ENCODE measurements around the gene PSMD6. TPM values are rescaled to one million over a fixed set of nuclear protein-coding genes. Genes with fewer than 3 reads are reported as not detected.

The PSMD6 gene
- total and polyA plus RNA-seq, 3 experiments from 2014 or later = 117 to 136 (median 134) TPM

DNA sequence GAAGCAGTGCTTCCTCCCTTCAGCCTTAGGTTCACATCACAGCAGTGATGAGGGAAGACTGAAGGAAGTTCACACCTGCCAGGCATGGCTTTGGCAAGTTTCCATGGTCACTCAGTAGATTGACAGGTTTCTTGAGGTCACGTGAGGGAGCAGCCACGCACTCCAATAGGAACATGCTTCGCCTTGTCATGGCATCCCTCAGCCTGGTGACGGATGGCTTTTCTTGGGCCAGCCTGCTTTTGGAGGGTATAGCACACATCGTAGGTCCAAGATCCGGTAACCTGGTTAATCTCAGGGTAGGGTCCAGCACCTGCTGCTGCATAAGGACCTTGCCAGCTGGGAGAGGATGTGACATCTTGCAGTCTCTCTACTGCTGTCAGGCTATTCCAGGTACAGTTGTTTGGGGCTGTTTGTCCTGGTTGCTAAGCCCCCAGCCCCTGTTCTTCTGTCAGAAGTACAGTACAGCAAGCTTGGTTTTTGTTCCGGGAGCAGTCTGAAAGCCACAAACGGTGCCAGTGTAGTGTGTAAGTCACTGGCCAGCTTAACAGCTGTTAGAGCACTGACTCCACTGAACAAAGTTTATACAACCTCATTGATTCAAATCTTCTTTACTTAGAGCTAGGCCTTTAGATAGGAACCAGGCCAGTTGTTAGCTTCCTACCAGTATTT, 42.3 kb downstream of the PSMD6 start:
- H3K9me3 Mint-ChIP-seq = no peaks in the 10 kb centered on the region
- H3K36me3 ChIP-seq (ENCODE audit: insufficient read depth, low read length) = peaks cover 48% of the 10 kb centered on the region
- peak overlapping the region in 5 of 7 donors; percentile 9 to 82 (median 47) for H3K4me3 Mint-ChIP-seq
- no peaks in the 10 kb centered on the region for H3K27me3 Mint-ChIP-seq
- H3K4me1 ChIP-seq (ENCODE audit: insufficient read depth, low read length) = peaks cover 68% of the 10 kb centered on the region
- peaks cover 82 to 96% (median 91%) of the 10 kb centered on the region in 3 donors for H3K4me1 Mint-ChIP-seq
- peak overlapping the region; percentile 78 to 95 (median 90) for H3K27ac Mint-ChIP-seq
- no peaks in the 10 kb centered on the region for H3K9me3 ChIP-seq (ENCODE audit: low read length)
- H3K27me3 ChIP-seq (ENCODE audit: insufficient read depth, low read length, poor library complexity, severe bottlenecking) = no peaks in the 10 kb centered on the region
- H3K36me3 Mint-ChIP-seq = peaks cover 6 to 68% (median 30%) of the 10 kb centered on the region in 3 donors
- DNase-seq = no peak
- H3K27ac ChIP-seq (ENCODE audit: low read depth, low read length) = no peak overlapping the region
- no peak overlapping the region for H3K4me3 ChIP-seq (ENCODE audit: low read length)
- CTCF ChIA-PET = interaction anchor here (1.1 to 9.9 kb wide), 4 partner anchors 9 to 42 kb away, joined by 3 to 124 read pairs (median 60); partner anchors contain the start of gene PSMD6
- POLR2A ChIA-PET = interaction anchor here (0.6 to 4.5 kb wide), 2 partner anchors 13 to 19 kb away, joined by 3 to 34 read pairs; no protein-coding TSS in a partner anchor

DNA sequence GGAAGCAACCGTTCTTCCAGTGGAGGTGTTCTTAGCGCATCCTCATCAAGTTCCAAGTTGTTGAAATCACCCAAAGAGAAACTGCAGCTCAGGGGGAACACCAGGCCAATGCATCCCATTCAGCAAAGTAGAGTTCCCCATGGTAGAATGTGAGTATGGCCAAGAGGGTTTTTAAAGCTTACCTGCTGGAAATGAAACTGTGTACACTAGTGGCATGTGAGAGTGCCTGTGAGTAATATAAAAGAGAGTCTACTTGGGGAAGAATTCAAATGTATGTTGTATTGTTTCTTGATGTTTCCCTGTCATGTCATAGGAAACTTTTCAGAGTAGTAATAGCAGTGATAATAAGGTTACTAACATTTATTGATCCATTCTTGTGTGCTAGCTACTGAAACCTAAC, 43.3 kb downstream of the PSMD6 start:
- H3K27ac ChIP-seq (ENCODE audit: low read depth, low read length) = peak overlapping the region; percentile 28
- peaks cover 38% of the 10 kb centered on the region for H3K36me3 ChIP-seq (ENCODE audit: insufficient read depth, low read length)
- H3K36me3 Mint-ChIP-seq = peaks cover 6 to 64% (median 24%) of the 10 kb centered on the region in 3 donors
- POLR2A ChIA-PET = interaction anchor here (0.7 to 4.5 kb wide), 3 partner anchors 12 to 68 kb away, joined by 3 to 34 read pairs (median 6); partner anchors contain the start of gene SCAANT1
- H3K9me3 ChIP-seq (ENCODE audit: low read length) = no peaks in the 10 kb centered on the region
- H3K27me3 ChIP-seq (ENCODE audit: insufficient read depth, low read length, poor library complexity, severe bottlenecking) = no peaks in the 10 kb centered on the region
- H3K4me1 ChIP-seq (ENCODE audit: insufficient read depth, low read length) = peaks cover 76% of the 10 kb centered on the region
- peak overlapping the region; percentile 49 for H3K4me3 ChIP-seq (ENCODE audit: low read length)
- CTCF ChIA-PET = interaction anchor here (7.3 to 9.9 kb wide), 2 partner anchors 13 to 15 kb away, joined by 112 to 124 read pairs; no protein-coding TSS in a partner anchor
- peaks cover 82 to 96% (median 92%) of the 10 kb centered on the region in 3 donors for H3K4me1 Mint-ChIP-seq
- H3K27ac Mint-ChIP-seq = peak overlapping the region; percentile 78 to 95 (median 90)
- peaks cover 0 to 2% of the 10 kb centered on the region in 2 donors for H3K27me3 Mint-ChIP-seq
- no peaks in the 10 kb centered on the region for H3K9me3 Mint-ChIP-seq
- DNase-seq = no peak
- peak overlapping the region; percentile 77 to 87 (median 81) for H3K4me3 Mint-ChIP-seq

DNA sequence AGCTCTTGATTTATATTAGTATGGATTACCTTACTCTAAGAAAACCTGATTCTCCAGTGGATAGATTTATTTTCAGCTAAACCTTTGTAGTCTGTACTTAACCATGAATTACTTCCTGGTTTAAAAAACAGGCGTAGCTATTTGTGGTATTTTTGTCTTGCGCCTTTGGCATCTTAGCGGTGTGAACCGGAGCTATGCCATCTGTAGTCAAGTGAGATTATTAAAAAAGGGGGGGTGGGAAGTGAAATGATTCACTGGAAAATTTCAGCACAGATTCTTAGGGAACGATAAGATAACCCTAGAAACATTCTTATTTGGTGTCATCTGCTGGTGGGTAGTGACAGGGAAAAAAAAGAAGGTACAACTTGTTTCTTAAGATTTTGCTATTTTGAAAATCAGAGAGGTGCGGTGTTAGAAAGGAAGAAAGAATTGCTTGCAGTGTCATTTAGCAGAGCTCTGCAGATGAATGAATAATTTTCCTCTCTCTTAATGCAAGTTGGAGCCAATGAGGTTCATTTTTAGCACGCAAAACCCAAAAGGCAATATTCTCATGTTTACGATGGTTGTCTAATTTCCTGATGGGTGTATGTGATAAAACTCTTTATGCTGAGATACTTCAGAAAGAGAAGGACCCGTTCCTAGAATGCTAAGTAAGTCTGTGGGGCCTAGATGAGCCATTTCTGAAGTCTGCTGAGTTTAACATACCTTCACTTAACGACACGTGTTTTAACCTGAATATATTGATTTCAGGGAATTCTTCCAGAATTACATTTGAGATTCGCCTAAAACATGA, 44.0 kb downstream of the PSMD6 start:
- peak overlapping the region; percentile 78 to 95 (median 90) for H3K27ac Mint-ChIP-seq
- no peaks in the 10 kb centered on the region for H3K27me3 ChIP-seq (ENCODE audit: insufficient read depth, low read length, poor library complexity, severe bottlenecking)
- POLR2A ChIA-PET = interaction anchor here (0.6 to 4.5 kb wide), 7 partner anchors 11 to 67 kb away, joined by 3 to 34 read pairs (median 3); partner anchors contain the start of gene SCAANT1
- DNase-seq = peak; percentile 20 to 69 (median 60)
- peak overlapping the region; percentile 28 for H3K27ac ChIP-seq (ENCODE audit: low read depth, low read length)
- H3K9me3 Mint-ChIP-seq = no peaks in the 10 kb centered on the region
- CTCF ChIA-PET = interaction anchor here (0.6 to 9.9 kb wide), 7 partner anchors 13 to 51 kb away, joined by 3 to 124 read pairs (median 5); partner anchors contain the start of gene PSMD6
- H3K9me3 ChIP-seq (ENCODE audit: low read length) = no peaks in the 10 kb centered on the region
- H3K4me3 ChIP-seq (ENCODE audit: low read length) = peak overlapping the region; percentile 49
- H3K4me1 ChIP-seq (ENCODE audit: insufficient read depth, low read length) = peaks cover 83% of the 10 kb centered on the region
- H3K36me3 ChIP-seq (ENCODE audit: insufficient read depth, low read length) = peaks cover 31% of the 10 kb centered on the region
- peaks cover under 1 to 64% (median 18%) of the 10 kb centered on the region in 3 donors for H3K36me3 Mint-ChIP-seq
- peak overlapping the region; percentile 77 to 87 (median 81) for H3K4me3 Mint-ChIP-seq
- peaks cover 0 to 2% of the 10 kb centered on the region in 2 donors for H3K27me3 Mint-ChIP-seq
- peaks cover 85 to 96% (median 94%) of the 10 kb centered on the region in 3 donors for H3K4me1 Mint-ChIP-seq

DNA sequence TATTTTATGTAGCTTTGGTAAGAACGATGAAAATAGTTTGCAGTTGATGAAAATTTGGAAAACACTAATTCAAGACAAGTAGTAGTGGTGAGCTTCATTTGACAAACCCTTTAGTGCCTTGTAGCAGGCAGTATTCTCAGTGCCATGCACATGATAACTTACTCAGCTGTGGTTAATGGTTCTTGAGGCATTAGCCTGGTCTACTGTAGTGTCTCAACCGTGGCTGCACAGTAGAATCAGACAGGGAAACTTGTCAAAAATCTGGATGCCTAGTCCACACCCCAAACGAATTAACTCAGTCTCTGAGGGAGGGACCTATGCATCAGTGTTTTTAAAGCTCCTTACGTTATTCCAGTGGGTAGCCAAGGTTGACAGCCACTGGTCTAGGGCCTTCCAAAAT, 45.4 kb downstream of the PSMD6 start:
- peaks cover 0 to 2% of the 10 kb centered on the region in 2 donors for H3K27me3 Mint-ChIP-seq
- H3K4me1 ChIP-seq (ENCODE audit: insufficient read depth, low read length) = peaks cover 93% of the 10 kb centered on the region
- peak overlapping the region in 6 of 7 donors; percentile 48 to 82 (median 76) for H3K4me3 Mint-ChIP-seq

DNA sequence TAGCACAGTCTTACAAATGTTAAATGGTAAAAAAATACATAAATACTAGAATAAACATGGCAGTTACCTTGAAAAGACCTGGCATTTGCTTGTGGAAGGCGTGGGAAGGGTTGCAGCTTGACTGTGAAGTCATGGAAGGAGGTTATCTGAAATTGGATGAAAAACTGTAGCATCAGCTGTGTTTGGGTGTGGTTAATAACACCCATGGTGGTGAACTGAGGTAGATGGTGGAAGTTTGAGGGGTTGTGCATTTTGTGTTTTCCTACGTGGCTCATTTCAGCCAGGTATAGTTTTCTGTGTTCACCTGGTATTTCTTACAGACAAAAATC, 46.5 kb downstream of the PSMD6 start:
- ChIA-PET POLR2A (no interaction called here), CTCF (interaction anchor here (3.7 to 9.9 kb wide), 3 partner anchors 12 to 46 kb away, joined by 22 to 124 read pairs (median 112); partner anchors contain the start of gene PSMD6)
- Mint-ChIP-seq H3K9me3 (no peaks in the 10 kb centered on the region), H3K27me3 (peaks cover 0 to 2% of the 10 kb centered on the region in 2 donors), H3K4me1 (peaks cover 94 to 100% (median 100%) of the 10 kb centered on the region in 3 donors), H3K36me3 (peaks cover 0 to 66% (median 12%) of the 10 kb centered on the region in 3 donors), H3K4me3 (peak overlapping the region in 6 of 7 donors; percentile 4 to 81 (median 56)), H3K27ac (peak overlapping the region; percentile 58 to 95 (median 85))
- no peaks in the 10 kb centered on the region for H3K9me3 ChIP-seq (ENCODE audit: low read length)
- peaks cover 27% of the 10 kb centered on the region for H3K36me3 ChIP-seq (ENCODE audit: insufficient read depth, low read length)
- no peaks in the 10 kb centered on the region for H3K27me3 ChIP-seq (ENCODE audit: insufficient read depth, low read length, poor library complexity, severe bottlenecking)
- no peak overlapping the region for H3K4me3 ChIP-seq (ENCODE audit: low read length)
- H3K4me1 ChIP-seq (ENCODE audit: insufficient read depth, low read length) = peaks cover 93% of the 10 kb centered on the region
- H3K27ac ChIP-seq (ENCODE audit: low read depth, low read length) = no peak overlapping the region
- DNase-seq = no peak

More for the DNA sequence above, 45.4 kb downstream of the PSMD6 start:
- Histone ChIP-seq H3K27ac (ENCODE audit: low read depth, low read length) (no peak overlapping the region), H3K27me3 (ENCODE audit: insufficient read depth, low read length, poor library complexity, severe bottlenecking) (no peaks in the 10 kb centered on the region), H3K9me3 (ENCODE audit: low read length) (no peaks in the 10 kb centered on the region), H3K36me3 (ENCODE audit: insufficient read depth, low read length) (peaks cover 33% of the 10 kb centered on the region), H3K4me3 (ENCODE audit: low read length) (peak overlapping the region; percentile 18)
- POLR2A ChIA-PET = interaction anchor here (2.4 to 4.5 kb wide), 2 partner anchors 10 to 66 kb away, joined by 6 to 34 read pairs; partner anchors contain the start of gene SCAANT1
- no peak for DNase-seq
- CTCF ChIA-PET = interaction anchor here (1.5 to 9.9 kb wide), 6 partner anchors 13 to 45 kb away, joined by 3 to 124 read pairs (median 14); partner anchors contain the start of gene PSMD6
- peaks cover 0 to 69% (median 17%) of the 10 kb centered on the region in 3 donors for H3K36me3 Mint-ChIP-seq
- H3K9me3 Mint-ChIP-seq = no peaks in the 10 kb centered on the region
- peaks cover 93 to 100% (median 100%) of the 10 kb centered on the region in 3 donors for H3K4me1 Mint-ChIP-seq
- H3K27ac Mint-ChIP-seq = peak overlapping the region; percentile 58 to 95 (median 86)

DNA sequence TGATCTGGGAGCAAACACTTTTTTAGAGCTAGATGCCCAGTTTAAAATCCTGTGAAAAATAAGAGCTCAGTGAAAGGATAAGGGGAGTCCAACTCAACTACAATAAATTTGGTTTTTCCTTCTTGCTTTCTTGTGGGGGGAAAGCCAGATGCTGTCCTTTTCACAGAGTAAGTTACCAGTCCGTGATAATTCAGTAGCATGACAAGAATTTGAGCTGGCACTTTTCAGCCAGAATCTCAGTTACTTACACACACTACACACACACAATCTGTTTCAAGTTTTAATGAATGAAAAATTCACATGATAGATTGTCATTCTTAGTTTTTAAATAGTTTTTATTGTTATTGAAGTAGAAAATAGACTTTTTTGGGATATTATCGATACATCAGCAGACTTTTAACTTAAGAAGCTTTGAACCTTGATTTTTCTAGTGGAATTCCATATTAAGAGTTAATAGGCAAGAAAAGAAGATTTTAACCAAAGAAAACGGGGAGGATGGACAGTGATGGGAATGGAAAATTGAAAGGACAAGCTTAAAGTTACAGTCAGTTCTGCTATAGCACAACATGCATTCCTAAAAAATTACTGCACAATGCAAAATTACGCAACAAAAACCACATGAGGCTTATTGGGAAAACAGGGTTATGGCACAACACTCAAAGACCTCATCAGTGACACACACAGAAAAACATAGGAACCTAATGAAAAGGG, 47.0 kb downstream of the PSMD6 start:
- no peak for DNase-seq
- Mint-ChIP-seq H3K36me3 (peaks cover 0 to 62% (median 12%) of the 10 kb centered on the region in 3 donors), H3K27me3 (peaks cover 0 to 2% of the 10 kb centered on the region in 2 donors), H3K9me3 (no peaks in the 10 kb centered on the region), H3K27ac (peak overlapping the region; percentile 78 to 95 (median 88)), H3K4me1 (peaks cover 92 to 100% (median 100%) of the 10 kb centered on the region in 3 donors), H3K4me3 (peak overlapping the region; percentile 32 to 81 (median 64))
- no peaks in the 10 kb centered on the region for H3K9me3 ChIP-seq (ENCODE audit: low read length)
- ChIA-PET CTCF (interaction anchor here (3.7 to 9.9 kb wide), 3 partner anchors 11 to 47 kb away, joined by 22 to 124 read pairs (median 112); partner anchors contain the start of gene PSMD6), POLR2A (no interaction called here)
- peaks cover 92% of the 10 kb centered on the region for H3K4me1 ChIP-seq (ENCODE audit: insufficient read depth, low read length)
- no peak overlapping the region for H3K27ac ChIP-seq (ENCODE audit: low read depth, low read length)
- H3K27me3 ChIP-seq (ENCODE audit: insufficient read depth, low read length, poor library complexity, severe bottlenecking) = no peaks in the 10 kb centered on the region
- peaks cover 22% of the 10 kb centered on the region for H3K36me3 ChIP-seq (ENCODE audit: insufficient read depth, low read length)
- H3K4me3 ChIP-seq (ENCODE audit: low read length) = no peak overlapping the region

DNA sequence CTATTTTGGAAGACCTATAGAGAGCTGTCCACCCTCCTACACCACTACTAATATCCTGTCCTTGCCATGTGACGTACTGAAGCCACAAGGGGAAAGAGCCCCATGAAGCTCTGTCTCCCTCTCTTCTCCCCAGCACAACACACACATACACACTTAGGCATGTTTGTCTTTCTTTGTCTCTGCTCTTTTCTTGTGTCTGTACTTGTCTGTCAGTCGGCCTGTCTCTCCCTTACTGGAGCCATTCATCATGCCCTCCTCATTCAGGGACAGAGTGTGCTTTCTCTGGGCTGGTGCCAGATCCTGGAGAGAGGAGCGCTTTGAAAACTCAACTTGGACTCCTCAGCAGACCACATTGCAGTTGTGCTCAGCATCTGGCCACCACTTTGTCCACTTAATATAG, 47.6 kb downstream of the PSMD6 start:
- Mint-ChIP-seq H3K27ac (peak overlapping the region; percentile 68 to 95 (median 80)), H3K36me3 (peaks cover 0 to 58% (median 11%) of the 10 kb centered on the region in 3 donors), H3K4me3 (peak overlapping the region; percentile 32 to 74 (median 49)), H3K27me3 (peaks cover 0 to 2% of the 10 kb centered on the region in 2 donors), H3K4me1 (peaks cover 92 to 100% (median 100%) of the 10 kb centered on the region in 3 donors), H3K9me3 (no peaks in the 10 kb centered on the region)
- Histone ChIP-seq H3K9me3 (ENCODE audit: low read length) (no peaks in the 10 kb centered on the region), H3K36me3 (ENCODE audit: insufficient read depth, low read length) (peaks cover 16% of the 10 kb centered on the region), H3K4me3 (ENCODE audit: low read length) (no peak overlapping the region), H3K27me3 (ENCODE audit: insufficient read depth, low read length, poor library complexity, severe bottlenecking) (no peaks in the 10 kb centered on the region), H3K27ac (ENCODE audit: low read depth, low read length) (no peak overlapping the region), H3K4me1 (ENCODE audit: insufficient read depth, low read length) (peaks cover 92% of the 10 kb centered on the region)
- ChIA-PET CTCF (interaction anchor here (3.7 to 9.9 kb wide), 3 partner anchors 11 to 48 kb away, joined by 22 to 124 read pairs (median 112); partner anchors contain the start of gene PSMD6), POLR2A (no interaction called here)
- no peak for DNase-seq

All from CD8-positive, alpha-beta memory T cell (primary cell).